K562 (cell line): ENCODE data around the gene MED28.

Source experiments
- DDX20 ChIP-seq: fragments of 450-650 bp; IDR thresholded peaks from 2 replicates; pipeline ENCODE4 v1.6.1; 2016; ENCODE audit warnings: missing genetic modification characterization, low read depth, mild to moderate bottlenecking, missing compliant biosample characterization, moderate library complexity
- MED1 ChIP-seq: sonication (generic); formaldehyde crosslinking; IDR thresholded peaks from 2 replicates; pipeline ENCODE4 v1.8.1; 2023; ENCODE audit warnings: missing genetic modification reagents, borderline replicate concordance
- MTA1 ChIP-seq: fragments of 450-650 bp; IDR thresholded peaks from 2 replicates; pipeline ENCODE4 v1.6.1; 2017; ENCODE audit warnings: borderline replicate concordance
- MYC ChIP-seq, 2 experiments: fragments of 250-450 bp in 1 of 2; sonication (Bioruptor Pico) in 1 of 2; IDR thresholded peaks; 2 replicates each; pipeline versions ENCODE4 v1.5.1 to v1.6.1; 2012 to 2021; ENCODE audit warnings: low read depth in 2 of 2, borderline replicate concordance in 1 of 2, improper control_type of control experiment in 1 of 2, low read length in 1 of 2, mild to moderate bottlenecking in 1 of 2, moderate library complexity in 1 of 2
- NR2C2 ChIP-seq, 2 experiments: fragments of 200-800 bp in 1 of 2; sonication (Bioruptor generic) in 1 of 2; sonication (generic) in 1 of 2; formaldehyde crosslinking in 1 of 2; IDR thresholded peaks; 2 replicates each; pipeline versions ENCODE4 v1.6.1 to v1.8.0; 2016 to 2022; ENCODE audit warnings: mild to moderate bottlenecking in 1 of 2, missing compliant biosample characterization in 1 of 2, missing genetic modification characterization in 1 of 2, missing genetic modification reagents in 1 of 2
- PCBP2 ChIP-seq: fragments of 200-400 bp; formaldehyde crosslinking; IDR thresholded peaks from 2 replicates; pipeline ENCODE4 v1.6.1; 2018; ENCODE audit warnings: low read length, low read depth, mild to moderate bottlenecking, moderate library complexity; ENCODE audit not compliant: poor library complexity, severe bottlenecking
- POLR2AphosphoS5 ChIP-seq: IDR thresholded peaks from 2 replicates; pipeline ENCODE4 v1.6.1; 2011; ENCODE audit warnings: mild to moderate bottlenecking, low read depth, low read length, moderate library complexity; ENCODE audit not compliant: control insufficient read depth, insufficient read depth
- SRF ChIP-seq, 2 experiments: fragments of 250-450, 450-650 bp in 1 of 2; sonication (Bioruptor Pico) in 1 of 2; sonication (generic) in 1 of 2; formaldehyde crosslinking; IDR thresholded peaks; 2 replicates each; pipeline versions ENCODE4 v1.5.0 to v1.5.1; 2020 to 2022; ENCODE audit warnings: mild to moderate bottlenecking in 1 of 2, missing genetic modification reagents in 1 of 2
- TARDBP ChIP-seq: fragments of 450-650 bp; IDR thresholded peaks from 2 replicates; pipeline ENCODE4 v1.6.1; 2016
- ZZZ3 ChIP-seq: fragments of 450-650 bp; IDR thresholded peaks from 2 replicates; pipeline ENCODE4 v1.6.1; 2016; ENCODE audit warnings: antibody characterized with exemption, mild to moderate bottlenecking, moderate library complexity

GRCh38 chr4:17605236-17605635 lies 9.2 kb upstream of the MED28 start:
- TF ChIP-seq ZZZ3 (no peak), MYC (IDR thresholded peaks at IDR 0.05; ENCODE audit: low read depth, low read length) (no peak), MYC (CRISPR knock-in tag; IDR thresholded peaks at IDR 0.05; ENCODE audit: borderline replicate concordance, low read depth) (no peak), PCBP2 (no peak), MED1 (no peak), TARDBP (no peak), NR2C2 (CRISPR knock-in tag; IDR thresholded peaks at IDR 0.05) (no peak), NR2C2 (tag; IDR thresholded peaks at IDR 0.05) (no peak), MTA1 (no peak), DDX20 (tag) (no peak), POLR2AphosphoS5 (no peak), SRF (CRISPR knock-in tag; IDR thresholded peaks at IDR 0.05) (no peak)
